Smooth muscle cell (in vitro differentiated cells): Measurements from ENCODE around the gene VPS54. TPM values are rescaled to one million over a fixed set of nuclear protein-coding genes. Genes with fewer than 3 reads are reported as not detected.

Experiments
- DNase-seq: peaks from one replicate; lab custom pipeline; 2025; ENCODE audit not compliant: unreplicated experiment; lab: John Stamatoyannopoulos, UW
- H2AFZ ChIP-seq: fragments of 200-600 bp; sonication (generic); 2 replicates; pipeline ENCODE4 v1.6.0; 2016; ENCODE audit warnings: antibody characterized with exemption, low read depth, mild to moderate bottlenecking
- H3F3A ChIP-seq: fragments of 200-600 bp; sonication (generic); 2 replicates; pipeline ENCODE4 v1.6.0; 2017; ENCODE audit warnings: antibody characterized with exemption, low read depth
- H3K27ac ChIP-seq: fragments of 200-600 bp; sonication (generic); 2 replicates; pipeline ENCODE4 v1.5.1; 2016; ENCODE audit warnings: low read depth, mild to moderate bottlenecking
- H3K27me3 ChIP-seq: fragments of 200-600 bp; sonication (generic); 2 replicates; pipeline ENCODE4 v1.6.1; 2016; ENCODE audit warnings: low read depth, mild to moderate bottlenecking
- H3K36me3 ChIP-seq: fragments of 200-600 bp; sonication (generic); 2 replicates; pipeline ENCODE4 v1.5.1; 2016; ENCODE audit warnings: low read depth
- H3K4me1 ChIP-seq: fragments of 200-600 bp; sonication (generic); 2 replicates; pipeline ENCODE4 v1.5.1; 2016; ENCODE audit warnings: low read depth
- H3K4me2 ChIP-seq: fragments of 200-600 bp; sonication (generic); 2 replicates; pipeline ENCODE4 v1.6.0; 2016; ENCODE audit warnings: mild to moderate bottlenecking
- H3K4me3 ChIP-seq: fragments of 200-600 bp; sonication (generic); 2 replicates; pipeline ENCODE4 v1.5.1; 2016; ENCODE audit warnings: mild to moderate bottlenecking
- H3K79me2 ChIP-seq: fragments of 200-600 bp; sonication (generic); 2 replicates; pipeline ENCODE4 v1.6.0; 2016; ENCODE audit warnings: low read depth, mild to moderate bottlenecking
- H3K9ac ChIP-seq: fragments of 200-600 bp; sonication (generic); 2 replicates; pipeline ENCODE4 v1.6.0; 2016; ENCODE audit warnings: low read depth
- H3K9me3 ChIP-seq: fragments of 200-600 bp; sonication (generic); replicated peaks from 2 replicates; pipeline ENCODE4 v1.5.1; 2016; ENCODE audit warnings: low read depth
- H4K20me1 ChIP-seq: fragments of 200-600 bp; sonication (generic); 2 replicates; pipeline ENCODE4 v1.6.0; 2016; ENCODE audit warnings: low read depth
- WGBS: methylation state at CpG from one replicate; pipeline ENCODE4 v1.1.7; 2016; ENCODE audit warnings: low lambda C conversion rate; 5-methylcytosine and 5-hydroxymethylcytosine counted together
- polyA plus RNA-seq: library from polyadenylated mRNA; unstranded; fragments of >200 nt; fragmentation: Nextera tagmentation; extraction: Ambion mirVana; gene quantifications from 2 replicates; pipeline ENCODE4 v1.2.1, GENCODE V29; 2016
- total RNA-seq: library from RNA; depleted of rRNA; stranded (reverse); fragments of >200 nt; gene quantifications from 2 replicates; pipeline ENCODE4 v1.2.3, GENCODE V29; 2014
- TF ChIP-seq, protein P1 (sequence below): fragments of 200-600 bp; sonication (generic); IDR thresholded peaks from 2 replicates; pipeline ENCODE4 v1.5.1; 2017; ENCODE audit warnings: borderline replicate concordance, mild to moderate bottlenecking, antibody characterized with exemption; ENCODE audit not compliant: insufficient read depth, poor library complexity, severe bottlenecking

VPS54 gene
- total and polyA plus RNA-seq, 2 experiments from 2014 or later, result 12.8 to 36.9 TPM

DNA sequence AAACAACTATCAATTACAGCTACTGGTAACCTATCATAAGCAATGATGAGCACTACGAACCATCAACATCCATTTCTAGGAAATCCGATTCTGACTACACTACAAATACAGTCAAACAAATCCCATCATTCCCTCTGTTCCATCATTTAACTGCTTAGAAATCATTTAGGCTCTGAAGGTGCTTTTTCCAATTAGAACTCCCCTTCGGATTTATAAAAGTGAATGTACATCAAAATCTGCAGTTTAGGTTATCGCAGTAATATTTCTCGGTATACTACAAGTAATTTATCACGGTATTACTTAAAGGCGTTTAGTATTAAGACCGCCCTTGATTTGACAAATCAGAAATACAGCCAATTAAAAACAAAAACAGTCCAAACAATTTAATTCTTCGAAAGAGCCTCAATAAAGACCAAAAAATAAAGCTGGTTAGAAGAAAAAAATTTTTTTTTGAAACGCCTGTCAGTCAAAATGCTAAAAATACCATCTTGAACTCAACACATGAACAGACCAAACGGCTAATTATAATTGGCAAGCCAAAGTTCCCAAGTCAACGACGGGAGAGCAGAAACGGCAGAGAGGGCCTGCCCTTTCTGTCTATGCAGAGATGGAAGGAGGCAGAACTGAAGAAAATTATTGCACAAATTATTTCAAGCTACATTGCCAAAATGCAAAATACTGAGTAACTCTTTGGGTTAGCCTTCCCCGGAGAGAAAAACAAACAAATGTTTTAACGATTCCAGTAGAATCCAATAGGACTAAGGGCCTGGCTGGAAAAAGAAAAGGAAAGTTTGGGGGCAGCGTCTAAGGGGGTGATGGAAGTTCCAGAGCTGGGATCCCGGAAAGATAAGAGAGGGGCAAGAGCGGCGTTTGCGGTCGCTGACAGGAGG is 1.2 kb downstream of the VPS54 start:
- Histone ChIP-seq H3K79me2 (peaks cover 56% of the 10 kb centered on the region), H3K36me3 (peaks cover under 1% of the 10 kb centered on the region), H3K4me2 (peak overlapping the region; percentile 97), H3K9ac (peak overlapping the region; percentile 91), H2AFZ (peak overlapping the region; percentile 44), H3K4me3 (peak overlapping the region; percentile 79), H3K27me3 (no peaks in the 10 kb centered on the region), H4K20me1 (peaks cover 39% of the 10 kb centered on the region), H3K27ac (peak overlapping the region; percentile 89), H3K9me3 (no peaks in the 10 kb centered on the region), H3K4me1 (peaks cover 26% of the 10 kb centered on the region), H3F3A (peaks cover 17% of the 10 kb centered on the region)
- TF ChIP-seq, protein P1, sequence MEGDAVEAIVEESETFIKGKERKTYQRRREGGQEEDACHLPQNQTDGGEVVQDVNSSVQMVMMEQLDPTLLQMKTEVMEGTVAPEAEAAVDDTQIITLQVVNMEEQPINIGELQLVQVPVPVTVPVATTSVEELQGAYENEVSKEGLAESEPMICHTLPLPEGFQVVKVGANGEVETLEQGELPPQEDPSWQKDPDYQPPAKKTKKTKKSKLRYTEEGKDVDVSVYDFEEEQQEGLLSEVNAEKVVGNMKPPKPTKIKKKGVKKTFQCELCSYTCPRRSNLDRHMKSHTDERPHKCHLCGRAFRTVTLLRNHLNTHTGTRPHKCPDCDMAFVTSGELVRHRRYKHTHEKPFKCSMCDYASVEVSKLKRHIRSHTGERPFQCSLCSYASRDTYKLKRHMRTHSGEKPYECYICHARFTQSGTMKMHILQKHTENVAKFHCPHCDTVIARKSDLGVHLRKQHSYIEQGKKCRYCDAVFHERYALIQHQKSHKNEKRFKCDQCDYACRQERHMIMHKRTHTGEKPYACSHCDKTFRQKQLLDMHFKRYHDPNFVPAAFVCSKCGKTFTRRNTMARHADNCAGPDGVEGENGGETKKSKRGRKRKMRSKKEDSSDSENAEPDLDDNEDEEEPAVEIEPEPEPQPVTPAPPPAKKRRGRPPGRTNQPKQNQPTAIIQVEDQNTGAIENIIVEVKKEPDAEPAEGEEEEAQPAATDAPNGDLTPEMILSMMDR, result no peak
- WGBS, result 19% methylated on average over 22 of the region's 22 CpGs
- DNase-seq, result no peak

DNA sequence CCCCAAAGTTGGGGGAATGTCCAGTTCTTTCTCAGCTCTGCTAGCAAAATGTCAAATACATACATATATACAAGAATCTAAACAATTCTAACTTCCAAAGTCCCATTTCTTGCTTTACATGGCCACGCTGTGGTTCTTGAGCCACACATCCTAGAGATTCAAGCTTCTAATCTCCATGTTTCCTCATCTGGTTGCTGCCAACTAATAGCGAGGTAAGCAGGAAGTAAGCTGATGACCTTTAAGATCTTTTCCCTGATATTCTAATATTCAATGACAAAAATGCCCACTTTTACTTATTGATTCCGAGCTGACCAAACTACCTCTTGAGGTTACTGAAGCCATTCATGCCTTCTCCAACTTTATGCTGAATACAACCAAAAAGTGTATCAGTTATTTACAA is 3.3 kb downstream of the VPS54 start:
- Histone ChIP-seq H2AFZ (no peak overlapping the region), H3K4me1 (peaks cover 19% of the 10 kb centered on the region), H3K27me3 (no peaks in the 10 kb centered on the region), H3K9me3 (no peaks in the 10 kb centered on the region), H4K20me1 (peaks cover 60% of the 10 kb centered on the region), H3K36me3 (peaks cover 6% of the 10 kb centered on the region), H3F3A (peaks cover 15% of the 10 kb centered on the region), H3K27ac (no peak overlapping the region), H3K79me2 (peaks cover 78% of the 10 kb centered on the region), H3K4me3 (no peak overlapping the region), H3K4me2 (peak overlapping the region; percentile 49), H3K9ac (no peak overlapping the region)
- TF ChIP-seq, protein P1, result no peak
- WGBS, result 83% methylated on average over 3 of the region's 3 CpGs
- no peak for DNase-seq

DNA sequence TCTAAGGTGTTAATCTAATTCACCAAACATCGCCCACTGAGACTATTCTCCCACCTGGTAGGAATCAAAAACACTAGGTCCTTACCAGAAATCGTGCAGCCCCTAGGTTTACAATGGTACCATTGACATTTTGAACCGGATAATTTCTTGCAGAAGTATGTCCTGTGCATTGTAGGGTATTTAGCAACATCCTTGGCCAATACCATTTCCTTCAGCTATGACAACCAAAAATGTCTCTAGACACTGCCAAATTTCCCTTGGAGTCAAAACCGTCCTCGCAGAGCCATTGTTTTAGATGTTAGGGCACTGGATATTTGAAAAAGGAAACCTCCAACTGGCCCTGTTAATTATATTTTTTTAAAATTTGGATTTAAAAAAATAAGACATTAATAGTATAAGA is 3.8 kb downstream of the VPS54 start:
- Histone ChIP-seq H3F3A (peaks cover 10% of the 10 kb centered on the region), H3K9ac (no peak overlapping the region), H3K4me3 (no peak overlapping the region), H3K79me2 (peaks cover 83% of the 10 kb centered on the region), H4K20me1 (peaks cover 65% of the 10 kb centered on the region), H2AFZ (no peak overlapping the region), H3K9me3 (no peaks in the 10 kb centered on the region), H3K4me1 (peaks cover 17% of the 10 kb centered on the region), H3K36me3 (peaks cover 6% of the 10 kb centered on the region), H3K4me2 (no peak overlapping the region), H3K27ac (no peak overlapping the region), H3K27me3 (no peaks in the 10 kb centered on the region)
- DNase-seq, result no peak
- TF ChIP-seq, protein P1, result no peak
- WGBS, result 96% methylated on average over 5 of the region's 5 CpGs
